Measurements from ENCODE around the gene TRIM66. TPM values are rescaled to one million over a fixed set of nuclear protein-coding genes. Genes with fewer than 3 reads are reported as not detected.

Gene TRIM66
- total and polyA plus RNA-seq, 2 of the 8 experiments (the other 6 are each of a cell fraction or from before 2014, with no cell fraction given), result 3.1 to 3.5 TPM

- TF ChIP-seq ATF3 (IDR thresholded peaks at IDR 0.05; ENCODE audit: insufficient read depth, low read depth, low read length), result no peak
Measured at GRCh38 chr11:8722809-8723208, 40.3 kb upstream of the TRIM66 start (continued).
